Transverse colon (tissue), 4 donors: ENCODE measurements around the gene SLC6A4. TPM values are rescaled to one million over a fixed set of nuclear protein-coding genes. Genes with fewer than 3 reads are reported as not detected.

Experiments used
- DNase-seq: peaks from one replicate; pipeline ENCODE4 v3.0.0-alpha.2; 2019
- H3K27ac ChIP-seq, 4 donors: fragments of 200-600 bp; sonication (generic); 2 replicates each; pipeline ENCODE4 v1.5.1; 2016 to 2018; ENCODE audit warnings: inconsistent platforms in 4 of 4
- H3K27me3 ChIP-seq: fragments of 200-600 bp; sonication (generic); 2 replicates; pipeline ENCODE4 v1.5.1; 2017; ENCODE audit warnings: inconsistent platforms
- H3K36me3 ChIP-seq, 4 donors: fragments of 200-600 bp; sonication (generic); 2 replicates each; pipeline ENCODE4 v1.5.1; 2017 to 2019; ENCODE audit warnings: inconsistent platforms in 4 of 4
- H3K4me1 ChIP-seq, 4 donors: fragments of 200-600 bp; sonication (generic); 2 replicates each; pipeline ENCODE4 v1.5.1; 2017 to 2020; ENCODE audit warnings: inconsistent platforms in 4 of 4
- H3K4me3 ChIP-seq, 4 donors: fragments of 200-600 bp; sonication (generic); 1 replicate in 1 of 4; 2 replicates in 3 of 4; pipeline versions ENCODE4 v1.5.1 to v1.6.1; 2017 to 2019; ENCODE audit warnings: inconsistent platforms in 4 of 4
- H3K9me3 ChIP-seq, 2 donors: fragments of 200-600 bp; sonication (generic); 2 replicates each; pipeline ENCODE4 v1.5.1; 2017 to 2019; ENCODE audit warnings: inconsistent platforms in 2 of 2
- EP300 ChIP-seq: sonication (generic); formaldehyde crosslinking; IDR thresholded peaks from one replicate; pipeline ENCODE4 v1.6.1; 2017; ENCODE audit warnings: antibody characterized with exemption, low read depth
- POLR2A ChIP-seq: fragments of 450-650 bp; IDR thresholded peaks from one replicate; pipeline ENCODE4 v1.6.1; 2016; ENCODE audit warnings: antibody characterized with exemption, mild to moderate bottlenecking, moderate library complexity
- POLR2AphosphoS5 ChIP-seq, 3 donors: sonication (generic); formaldehyde crosslinking; IDR thresholded peaks; one replicate each; pipeline ENCODE4 v1.6.1; 2016; ENCODE audit warnings: antibody characterized with exemption in 3 of 3
- WGBS, 2 donors: methylation state at CpG; one replicate each; pipeline ENCODE4 v1.1.5; 2018; ENCODE audit warnings: low coverage in 1 of 2; 5-methylcytosine and 5-hydroxymethylcytosine counted together
- in situ Hi-C, 4 donors: fragments of 200-750 bp; cut with MboI; loops; one replicate each; pipeline versions ENCODE4 v1.15.0 to v1.15.1; 2017; ENCODE audit warnings: low sequenced_read_pairs in 3 of 4, low pct_ligation_motif_present in 1 of 4, low pct_unique_long_range_greater_than_20kb in 1 of 4
- intact Hi-C: fragments of 100-400 bp; cut with DNase I; formaldehyde crosslinking; loops from one replicate; pipeline ENCODE4 v1.15.1; 2023; ENCODE audit warnings: low total_unique reads
- total RNA-seq, 4 donors: library from RNA; depleted of rRNA; stranded (reverse); fragments of >200 nt; gene quantifications; one replicate each; pipeline ENCODE4 v1.1.0, GENCODE V29; 2016
- TF ChIP-seq, protein P1 (sequence below), 5 experiments: fragments of 200-600 bp in 3 of 5; fragments of 450-650 bp in 2 of 5; sonication (generic) in 3 of 5; IDR thresholded peaks; 1 replicate in 2 of 5; 2 replicates in 3 of 5; pipeline ENCODE4 v1.5.1; 2016 to 2017; ENCODE audit warnings: antibody characterized with exemption in 5 of 5, inconsistent platforms in 3 of 5, mild to moderate bottlenecking in 2 of 5, moderate library complexity in 1 of 5

Gene SLC6A4
- total RNA-seq, 4 donors from 2014 or later, result 0.16 to 4.8 TPM; not detected in 2

DNA sequence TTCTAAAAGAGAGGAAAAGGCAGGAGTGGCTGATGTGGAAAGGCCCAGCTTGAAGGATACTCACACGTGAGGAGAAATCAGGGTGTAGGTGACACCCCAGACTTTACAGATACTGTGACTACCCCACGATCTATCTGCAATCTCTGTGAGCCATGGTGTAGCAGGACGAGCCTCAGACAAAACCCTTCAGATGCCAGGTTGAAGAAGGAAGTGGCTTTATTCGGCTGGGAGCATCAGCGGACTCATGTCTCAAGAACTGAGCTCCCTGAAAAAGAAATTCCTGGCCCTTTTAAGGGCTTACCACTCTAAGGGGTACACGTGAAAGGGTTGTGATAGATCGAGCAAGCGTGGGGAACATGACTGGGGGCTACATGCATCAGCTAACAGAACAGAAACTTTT is 4.7 kb upstream of the SLC6A4 start:
- Histone ChIP-seq H3K4me1 (peaks cover 8 to 20% (median 15%) of the 10 kb centered on the region in 4 donors), H3K36me3 (no peaks in the 10 kb centered on the region), H3K9me3 (no peaks in the 10 kb centered on the region), H3K27ac (no peak overlapping the region), H3K4me3 (no peak overlapping the region), H3K27me3 (peaks cover 46% of the 10 kb centered on the region)
- 90 to 92% methylated on average over 7 to 8 of the region's 8 CpGs for WGBS, 2 donors
- no peak for DNase-seq
- in situ Hi-C loops (no loop called here), intact Hi-C loops (no loop called here)
- TF ChIP-seq, protein P1, sequence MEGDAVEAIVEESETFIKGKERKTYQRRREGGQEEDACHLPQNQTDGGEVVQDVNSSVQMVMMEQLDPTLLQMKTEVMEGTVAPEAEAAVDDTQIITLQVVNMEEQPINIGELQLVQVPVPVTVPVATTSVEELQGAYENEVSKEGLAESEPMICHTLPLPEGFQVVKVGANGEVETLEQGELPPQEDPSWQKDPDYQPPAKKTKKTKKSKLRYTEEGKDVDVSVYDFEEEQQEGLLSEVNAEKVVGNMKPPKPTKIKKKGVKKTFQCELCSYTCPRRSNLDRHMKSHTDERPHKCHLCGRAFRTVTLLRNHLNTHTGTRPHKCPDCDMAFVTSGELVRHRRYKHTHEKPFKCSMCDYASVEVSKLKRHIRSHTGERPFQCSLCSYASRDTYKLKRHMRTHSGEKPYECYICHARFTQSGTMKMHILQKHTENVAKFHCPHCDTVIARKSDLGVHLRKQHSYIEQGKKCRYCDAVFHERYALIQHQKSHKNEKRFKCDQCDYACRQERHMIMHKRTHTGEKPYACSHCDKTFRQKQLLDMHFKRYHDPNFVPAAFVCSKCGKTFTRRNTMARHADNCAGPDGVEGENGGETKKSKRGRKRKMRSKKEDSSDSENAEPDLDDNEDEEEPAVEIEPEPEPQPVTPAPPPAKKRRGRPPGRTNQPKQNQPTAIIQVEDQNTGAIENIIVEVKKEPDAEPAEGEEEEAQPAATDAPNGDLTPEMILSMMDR (IDR thresholded peaks at IDR 0.05), result no peak
- no peak for TF ChIP-seq POLR2A
- no peak for TF ChIP-seq POLR2AphosphoS5 (IDR thresholded peaks at IDR 0.05)
- no peak for TF ChIP-seq EP300

DNA sequence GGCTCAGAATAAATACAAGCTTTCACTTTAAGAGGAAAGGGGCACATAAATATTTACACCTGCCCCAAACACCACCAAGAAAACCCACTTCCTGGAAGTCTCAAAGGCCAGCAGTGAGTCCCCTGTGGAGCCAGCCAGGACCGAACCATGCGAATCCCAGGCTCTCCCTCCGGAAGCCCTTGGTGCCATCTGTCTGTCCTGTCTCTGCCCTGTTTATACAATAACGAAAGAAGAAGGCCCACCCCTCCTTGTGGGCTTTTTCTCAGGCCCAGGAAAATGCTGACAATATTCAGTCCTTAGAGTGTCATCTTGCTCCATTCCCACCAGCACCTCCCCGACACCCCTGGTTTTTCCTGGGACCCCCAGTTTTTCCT is 3.6 kb upstream of the SLC6A4 start:
- WGBS, 2 donors, result 71 to 79% methylated on average over 1 to 5 of the region's 5 CpGs
- intact Hi-C loops, result loop anchor here (5.0 kb wide), 1 partner anchor 137 kb away; no protein-coding TSS in a partner anchor
- in situ Hi-C loops, result no loop called here
- no peak overlapping the region for H3K4me3 ChIP-seq
- peaks cover 57% of the 10 kb centered on the region for H3K27me3 ChIP-seq
- DNase-seq, result no peak
- no peak overlapping the region for H3K27ac ChIP-seq
- no peaks in the 10 kb centered on the region for H3K9me3 ChIP-seq
- H3K4me1 ChIP-seq, result peaks cover 8 to 24% (median 18%) of the 10 kb centered on the region in 4 donors
- H3K36me3 ChIP-seq, result no peaks in the 10 kb centered on the region
- TF ChIP-seq, protein P1 (IDR thresholded peaks at IDR 0.05), result no peak
- TF ChIP-seq EP300 (no peak), POLR2AphosphoS5 (IDR thresholded peaks at IDR 0.05) (no peak), POLR2A (no peak)

DNA sequence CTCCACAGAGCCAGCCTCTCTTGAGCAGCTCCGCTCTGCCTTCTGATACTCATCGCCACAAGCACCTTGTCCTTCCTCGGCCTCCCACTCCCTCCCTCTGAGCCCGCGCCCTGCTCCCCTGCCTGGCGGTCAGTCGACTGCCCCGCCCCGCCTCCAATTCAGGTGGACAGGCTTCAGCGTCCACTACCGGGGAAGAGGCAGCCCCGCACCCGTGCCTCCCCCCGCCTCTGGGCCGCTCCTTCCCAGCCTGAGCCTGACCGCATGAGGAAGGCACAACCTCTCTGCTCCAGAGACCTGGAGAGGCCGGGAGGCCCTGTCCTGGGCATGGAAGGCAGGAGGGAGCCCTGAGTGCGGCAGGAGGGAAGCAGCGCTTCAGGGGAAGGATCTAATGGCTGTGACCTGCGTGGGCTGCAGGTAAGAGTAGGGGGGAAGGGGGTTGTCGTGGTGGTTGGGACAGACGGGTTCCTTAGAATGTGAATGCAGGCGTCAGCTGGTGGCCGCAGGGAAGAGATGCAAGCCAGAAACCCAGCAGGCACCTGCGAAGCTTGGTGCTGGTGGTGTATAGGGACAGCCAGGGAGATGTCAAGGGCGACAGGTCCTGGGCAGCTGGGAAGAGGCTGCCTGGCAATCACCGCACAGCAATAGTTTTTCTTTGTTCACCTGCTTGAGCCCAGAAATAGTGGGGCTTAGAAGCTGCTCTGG is 3.0 kb upstream of the SLC6A4 start:
- Histone ChIP-seq H3K4me3 (no peak overlapping the region), H3K27ac (no peak overlapping the region)
- intact Hi-C loops, result loop anchor here (5.0 kb wide), 1 partner anchor 136 kb away; no protein-coding TSS in a partner anchor

DNA sequence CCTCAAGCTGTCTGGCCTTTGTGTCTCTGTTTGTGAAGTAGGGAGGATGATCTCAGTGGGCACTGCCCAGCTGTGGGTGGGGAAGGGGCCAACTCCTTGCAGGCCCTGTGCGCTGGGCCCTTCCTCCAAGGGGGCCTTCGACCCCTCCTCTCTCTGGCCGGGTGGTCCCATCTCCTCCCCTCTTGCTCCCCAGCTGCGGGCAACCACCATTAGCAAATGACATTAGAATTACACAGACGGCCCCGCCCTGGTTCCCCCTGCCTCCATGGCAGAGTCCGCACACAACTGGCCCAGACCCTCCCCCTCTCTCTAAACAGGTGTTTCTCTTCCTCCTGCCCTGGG is 2.5 kb upstream of the SLC6A4 start:
- H3K27ac ChIP-seq, result no peak overlapping the region
- intact Hi-C loops, result loop anchor here (5.0 kb wide), 1 partner anchor 136 kb away; no protein-coding TSS in a partner anchor
- H3K27me3 ChIP-seq, result peaks cover 68% of the 10 kb centered on the region

More for the DNA sequence above, 3.0 kb upstream of the SLC6A4 start:
- in situ Hi-C loops, result no loop called here
- no peak for DNase-seq
- H3K9me3 ChIP-seq, result no peaks in the 10 kb centered on the region
- no peaks in the 10 kb centered on the region for H3K36me3 ChIP-seq
- WGBS, 2 donors, result 57% methylated on average over 27 of the region's 27 CpGs; no CpG with 5 or more reads in 1 of the 2 donors
- TF ChIP-seq, protein P1 (IDR thresholded peaks at IDR 0.05), result no peak
- TF ChIP-seq EP300, result no peak
- TF ChIP-seq POLR2AphosphoS5 (IDR thresholded peaks at IDR 0.05), result no peak
- TF ChIP-seq POLR2A, result no peak
- H3K4me1 ChIP-seq, result peaks cover 8 to 24% (median 18%) of the 10 kb centered on the region in 4 donors
- peaks cover 62% of the 10 kb centered on the region for H3K27me3 ChIP-seq

More for the DNA sequence above, 2.5 kb upstream of the SLC6A4 start:
- 51% methylated on average over 7 of the region's 7 CpGs; no CpG with 5 or more reads in 1 of the 2 donors for WGBS, 2 donors
- DNase-seq, result no peak
- no peaks in the 10 kb centered on the region for H3K9me3 ChIP-seq
- in situ Hi-C loops, result no loop called here
- TF ChIP-seq EP300, result no peak
- TF ChIP-seq, protein P1 (IDR thresholded peaks at IDR 0.05), result no peak
- TF ChIP-seq POLR2A, result no peak
- TF ChIP-seq POLR2AphosphoS5 (IDR thresholded peaks at IDR 0.05), result no peak
- no peaks in the 10 kb centered on the region for H3K36me3 ChIP-seq
- H3K4me1 ChIP-seq, result peaks cover 8 to 24% (median 18%) of the 10 kb centered on the region in 4 donors
- H3K4me3 ChIP-seq, result no peak overlapping the region
